ELR (cell line): ENCODE measurements around the gene MLF2.
A peak's percentile ranks its signal among the peaks of the same experiment; 100 is the strongest.

Source experiments
- DNase-seq: peaks from one replicate; pipeline ENCODE4 v3.0.0-alpha.2; 2015; ENCODE audit warnings: low read depth

MLF2 gene

DNA sequence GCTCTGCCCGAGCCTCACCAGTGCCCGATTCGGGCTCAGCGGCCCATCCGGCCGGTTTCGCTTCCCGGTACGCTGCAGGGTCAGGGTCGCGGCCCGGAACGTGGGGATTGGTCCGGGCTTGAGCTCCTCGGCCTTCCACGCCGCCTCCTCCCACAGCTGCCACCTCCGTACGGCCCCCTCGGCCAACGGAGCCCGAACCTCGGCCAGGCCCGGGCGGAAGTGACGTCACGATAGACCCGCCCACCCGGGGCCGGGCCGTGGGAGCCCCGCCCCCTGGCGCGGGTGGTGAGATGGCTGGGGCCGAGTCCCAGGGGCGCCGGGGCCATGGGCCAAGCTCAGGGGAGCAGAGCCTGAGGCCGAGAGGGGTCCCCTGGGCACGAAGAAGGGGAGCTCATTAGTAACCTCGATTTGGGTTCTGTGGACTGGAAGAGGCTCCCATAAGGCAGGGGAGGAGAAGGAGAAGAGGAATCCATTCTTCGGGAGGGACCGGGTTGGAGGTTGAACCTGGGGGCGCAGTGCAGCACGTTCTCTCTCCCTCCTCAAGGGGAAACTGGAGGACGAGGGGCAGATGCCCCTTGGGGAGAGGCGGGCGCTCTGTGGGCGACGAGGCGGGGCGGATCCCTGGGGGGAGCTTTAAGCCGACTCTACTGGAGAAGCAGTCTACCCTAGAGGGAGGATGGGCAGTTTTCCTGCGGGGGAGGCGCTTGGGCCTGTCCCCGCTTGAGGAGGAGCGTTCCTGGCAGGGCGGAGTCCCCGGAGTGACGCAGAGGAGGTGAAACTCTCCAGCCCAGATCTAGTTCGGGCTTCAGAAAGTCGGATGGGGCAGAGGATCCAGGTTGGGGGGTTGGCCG is at the start of gene MLF2:
TSS of gene MLF2 (minus strand) at position 221 of the 851 bp plus-strand sequence. CDS start 807 bp downstream, outside the sequence.
- peak; percentile 99 for DNase-seq

- DNase-seq, result no peak
Observed at GRCh38 chr12:6799147-6799546, 46.2 kb upstream of the MLF2 start.

DNA sequence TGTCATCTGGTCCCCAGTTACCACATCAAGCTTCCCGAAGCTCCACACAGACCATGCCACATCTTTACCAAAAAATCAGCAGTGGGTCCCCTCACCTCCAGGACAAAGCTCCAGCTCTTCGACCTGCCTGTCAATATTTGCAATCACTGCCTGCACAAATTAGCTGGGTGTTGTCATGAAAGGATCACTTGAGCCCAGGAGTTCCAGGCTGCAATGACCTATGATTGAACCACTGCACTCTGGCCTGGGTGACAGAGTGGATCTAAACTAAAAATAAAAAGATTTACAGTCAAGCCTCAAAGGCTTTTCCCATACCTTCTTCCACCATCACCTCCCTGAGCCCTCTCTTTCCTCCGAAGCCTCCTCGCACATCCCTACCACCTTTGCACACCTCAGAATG is 43.6 kb upstream of the MLF2 start:
- no peak for DNase-seq

GRCh38 chr12:6795088-6795487 is 42.1 kb upstream of the MLF2 start:
- no peak for DNase-seq

GRCh38 chr12:6792522-6793201 is 39.7 kb upstream of the MLF2 start:
- DNase-seq, result no peak

GRCh38 chr12:6791931-6792520 is 39.1 kb upstream of the MLF2 start:
- DNase-seq, result no peak

GRCh38 chr12:6790496-6791150 is 37.7 kb upstream of the MLF2 start:
- no peak for DNase-seq

DNA sequence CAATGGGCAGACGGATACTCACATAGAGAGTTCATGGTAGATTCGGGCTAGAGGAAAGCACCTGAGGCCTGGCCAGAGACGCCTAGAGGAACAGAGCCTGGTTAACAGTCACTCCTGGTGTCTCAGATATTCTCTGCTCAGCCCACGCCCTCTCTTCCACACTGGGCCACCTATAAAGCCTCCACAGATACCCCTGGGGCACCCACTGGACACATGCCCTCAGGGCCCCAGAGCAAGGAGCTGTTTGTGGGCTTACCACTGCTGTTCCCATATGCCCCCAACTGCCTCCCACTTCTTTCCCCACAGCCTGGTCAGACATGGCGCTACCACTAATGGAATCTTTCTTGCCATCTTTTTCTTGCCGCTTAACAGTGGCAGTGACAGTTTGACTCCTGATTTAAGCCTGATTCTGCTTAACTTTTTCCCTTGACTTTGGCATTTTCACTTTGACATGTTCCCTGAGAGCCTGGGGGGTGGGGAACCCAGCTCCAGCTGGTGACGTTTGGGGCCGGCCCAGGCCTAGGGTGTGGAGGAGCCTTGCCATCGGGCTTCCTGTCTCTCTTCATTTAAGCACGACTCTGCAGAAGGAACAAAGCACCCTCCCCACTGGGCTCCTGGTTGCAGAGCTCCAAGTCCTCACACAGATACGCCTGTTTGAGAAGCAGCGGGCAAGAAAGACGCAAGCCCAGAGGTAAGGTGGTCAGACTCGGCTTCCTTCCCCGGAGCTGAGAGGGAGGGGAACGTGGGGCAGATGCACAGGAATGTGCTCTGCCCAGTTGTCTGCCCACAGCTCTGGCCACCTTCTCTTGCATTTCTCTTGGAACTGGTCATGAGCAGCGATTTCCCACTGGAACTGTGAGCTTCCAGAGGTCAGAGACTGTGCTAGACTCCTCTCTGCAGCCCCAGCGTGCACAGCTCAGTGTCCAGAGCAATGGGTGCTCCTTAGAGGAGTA is 36.3 kb upstream of the MLF2 start, which contains the start of gene CD4:
TSS of gene CD4 (plus strand) at position 557 of the 953 bp plus-strand sequence. CDS start 10,611 bp downstream, outside the sequence.
- no peak for DNase-seq

DNA sequence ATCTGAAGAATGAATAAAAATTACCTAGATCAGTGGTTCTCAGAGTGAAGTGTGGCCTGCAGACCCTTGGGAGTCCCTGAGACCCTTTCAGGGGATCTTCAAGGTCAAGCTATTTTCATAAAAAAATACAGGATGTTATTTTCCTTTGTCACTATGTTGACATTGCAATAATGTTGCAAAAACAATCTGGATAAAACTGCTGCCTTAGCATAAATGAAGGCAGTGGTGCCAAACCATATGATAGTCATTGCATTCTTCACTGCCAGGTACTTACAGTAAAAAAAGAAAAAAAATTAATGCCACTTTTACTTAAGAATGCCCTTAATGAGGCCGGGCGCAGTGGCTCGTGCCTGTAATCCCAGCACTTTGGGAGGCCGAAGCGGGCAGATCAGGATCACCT is 34.4 kb upstream of the MLF2 start:
- DNase-seq, result no peak

DNA sequence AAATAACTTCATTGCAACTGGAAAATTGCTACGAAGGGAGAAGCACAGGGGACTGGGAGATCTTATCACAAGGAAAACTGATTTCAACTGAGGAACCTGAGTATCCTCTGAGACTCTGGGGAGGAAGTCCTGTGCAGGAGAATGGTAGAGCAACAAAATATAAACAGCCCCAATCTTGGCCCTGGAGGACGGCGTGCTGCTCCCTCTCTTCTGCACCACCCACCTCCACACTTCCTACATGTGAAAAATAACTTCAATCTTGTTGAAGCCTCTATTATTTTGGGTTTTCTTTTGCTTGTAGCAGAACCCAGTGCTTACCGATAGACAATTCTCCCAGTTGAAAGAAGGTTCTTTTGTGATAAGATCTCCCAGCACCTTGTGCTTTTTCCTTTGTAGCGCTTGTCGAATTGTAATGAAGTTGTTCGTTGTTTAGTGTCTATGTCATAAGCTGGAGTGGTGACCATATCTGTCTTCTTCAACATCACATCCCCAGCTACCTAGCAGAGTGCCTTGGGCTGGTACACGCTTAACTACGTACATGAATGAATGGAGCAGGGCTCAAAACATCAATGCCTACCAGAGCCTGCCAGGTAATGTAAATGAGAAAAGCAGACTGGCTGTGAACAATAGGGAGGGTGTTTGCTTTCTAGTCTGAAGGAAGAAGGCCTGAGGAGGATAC is 33.6 kb upstream of the MLF2 start:
- DNase-seq, result no peak

DNA sequence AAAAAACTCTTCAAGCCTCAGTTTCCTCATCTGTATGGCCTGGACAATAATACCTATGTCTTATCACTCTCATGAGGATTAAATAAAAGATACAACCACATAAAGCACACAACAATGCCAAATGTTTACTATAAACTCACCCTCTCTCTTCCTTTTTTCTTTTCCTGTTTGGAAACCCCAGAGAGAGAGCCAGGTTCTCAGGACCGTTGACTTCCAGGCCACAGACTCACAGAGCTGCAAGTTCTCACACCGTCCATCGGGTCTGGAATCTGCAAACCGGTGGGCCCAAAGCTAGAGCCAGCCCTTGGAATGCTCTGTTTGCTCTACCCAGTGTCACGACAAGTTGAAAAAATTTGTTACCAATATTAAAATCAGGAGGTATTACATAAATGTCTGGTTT is 31.8 kb upstream of the MLF2 start:
- no peak for DNase-seq

DNA sequence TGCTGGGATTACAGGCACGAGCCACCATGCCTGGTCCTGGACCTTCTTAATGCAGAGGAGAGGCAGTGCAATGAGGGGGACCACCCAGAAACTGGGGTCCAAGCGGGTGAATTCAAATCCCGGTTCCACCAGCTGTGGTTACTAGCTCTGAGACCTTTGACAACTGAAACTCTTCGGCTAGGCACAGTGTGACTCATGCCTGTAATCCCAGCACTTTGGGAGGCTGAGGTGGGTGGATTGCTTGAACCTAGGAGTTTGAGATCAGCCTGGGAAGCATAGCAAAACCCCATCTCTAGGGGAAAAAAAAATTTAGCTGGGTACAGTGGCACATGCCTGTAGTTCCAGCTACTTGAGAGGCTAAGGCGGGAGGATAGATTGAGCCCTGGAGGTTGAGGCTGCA is 31.4 kb upstream of the MLF2 start:
- peak; percentile 14 for DNase-seq

- no peak for DNase-seq
Observed at GRCh38 chr12:6783828-6784227, 30.9 kb upstream of the MLF2 start.

DNA sequence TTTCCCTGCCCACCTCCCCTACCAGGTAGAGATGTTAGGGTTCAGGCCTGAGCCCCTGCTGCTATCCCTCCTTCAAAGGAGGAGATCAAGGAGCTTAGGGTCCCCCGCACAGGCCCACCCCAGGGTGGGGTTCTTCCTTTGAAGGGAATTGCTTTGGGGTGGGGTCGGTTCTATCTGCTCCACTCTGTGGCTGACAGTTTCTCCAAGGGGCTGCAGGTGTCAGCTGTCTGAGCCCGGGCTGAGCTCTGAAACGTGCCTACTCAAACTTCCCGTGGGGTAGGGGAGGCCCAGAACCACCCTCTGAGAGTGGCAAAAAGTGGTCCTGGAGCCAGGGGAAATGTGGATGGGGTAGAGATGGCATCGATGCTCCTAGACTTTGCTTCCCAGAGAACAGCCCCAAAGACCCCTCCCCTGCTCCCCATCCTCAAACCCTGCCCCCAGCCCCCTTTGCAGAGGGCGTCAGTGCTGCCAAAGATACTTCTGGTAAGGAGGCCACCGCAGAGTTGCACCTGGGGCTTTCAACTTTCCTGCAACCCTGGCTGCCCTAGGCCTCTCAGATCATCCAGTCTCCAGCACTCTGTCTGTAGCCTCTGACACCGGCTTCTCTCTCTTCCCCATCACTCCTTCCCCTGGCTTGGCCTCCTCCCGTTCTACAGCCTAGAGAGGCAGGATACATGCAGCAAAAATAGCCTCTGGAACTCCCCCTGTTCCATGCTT is 30.1 kb upstream of the MLF2 start:
- no peak for DNase-seq

GRCh38 chr12:6782119-6782518 is 29.2 kb upstream of the MLF2 start:
- no peak for DNase-seq

- DNase-seq, result no peak
Observed at GRCh38 chr12:6780573-6780972, 27.6 kb upstream of the MLF2 start.

DNA sequence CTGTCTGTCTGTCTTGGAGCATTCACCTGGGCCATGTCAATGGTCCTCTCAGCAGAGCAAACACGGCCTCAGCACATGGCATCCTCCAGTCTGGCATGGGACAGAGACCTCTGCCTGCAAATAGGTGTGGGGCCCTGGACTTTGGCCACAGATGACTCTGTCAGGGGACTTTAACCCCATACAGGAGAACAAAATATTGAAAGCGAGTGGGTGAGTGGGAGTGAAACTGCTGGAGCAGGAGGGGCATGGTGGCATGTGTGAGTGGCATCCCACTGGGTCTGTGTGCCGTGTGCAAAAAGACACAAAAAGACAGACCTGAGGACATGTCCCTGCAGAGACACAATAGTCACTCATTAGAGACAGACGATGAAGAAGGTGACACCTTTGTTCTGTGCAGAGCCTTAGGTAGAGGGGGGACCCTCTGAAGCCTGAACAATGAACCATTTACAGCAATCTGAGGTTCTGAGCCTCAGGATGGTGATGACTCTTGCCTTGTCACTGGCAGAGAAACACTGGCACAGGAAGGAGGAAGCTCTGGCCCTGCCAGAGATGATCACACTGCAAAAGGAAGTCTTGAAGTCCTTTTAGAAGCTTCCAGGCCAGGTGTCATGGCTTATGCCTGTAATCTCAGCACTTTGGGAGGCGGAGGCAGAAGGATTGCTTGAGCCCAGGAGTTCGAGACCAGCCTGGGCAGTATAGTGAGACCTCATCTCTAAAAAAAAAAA is 26.9 kb upstream of the MLF2 start:
- DNase-seq, result no peak

- DNase-seq, result peak; percentile 95
Observed at GRCh38 chr12:6778574-6779550, 25.9 kb upstream of the MLF2 start.
